ENCODE results near the gene NEIL1. TPM values are rescaled to one million over a fixed set of nuclear protein-coding genes. Genes with fewer than 3 reads are reported as not detected.

NEIL1 gene
- total RNA-seq, 2 experiments from 2014 or later = 99.5 to 159 TPM

- TF ChIP-seq, protein P1, sequence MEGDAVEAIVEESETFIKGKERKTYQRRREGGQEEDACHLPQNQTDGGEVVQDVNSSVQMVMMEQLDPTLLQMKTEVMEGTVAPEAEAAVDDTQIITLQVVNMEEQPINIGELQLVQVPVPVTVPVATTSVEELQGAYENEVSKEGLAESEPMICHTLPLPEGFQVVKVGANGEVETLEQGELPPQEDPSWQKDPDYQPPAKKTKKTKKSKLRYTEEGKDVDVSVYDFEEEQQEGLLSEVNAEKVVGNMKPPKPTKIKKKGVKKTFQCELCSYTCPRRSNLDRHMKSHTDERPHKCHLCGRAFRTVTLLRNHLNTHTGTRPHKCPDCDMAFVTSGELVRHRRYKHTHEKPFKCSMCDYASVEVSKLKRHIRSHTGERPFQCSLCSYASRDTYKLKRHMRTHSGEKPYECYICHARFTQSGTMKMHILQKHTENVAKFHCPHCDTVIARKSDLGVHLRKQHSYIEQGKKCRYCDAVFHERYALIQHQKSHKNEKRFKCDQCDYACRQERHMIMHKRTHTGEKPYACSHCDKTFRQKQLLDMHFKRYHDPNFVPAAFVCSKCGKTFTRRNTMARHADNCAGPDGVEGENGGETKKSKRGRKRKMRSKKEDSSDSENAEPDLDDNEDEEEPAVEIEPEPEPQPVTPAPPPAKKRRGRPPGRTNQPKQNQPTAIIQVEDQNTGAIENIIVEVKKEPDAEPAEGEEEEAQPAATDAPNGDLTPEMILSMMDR (conservative IDR thresholded peaks at IDR 0.05; ENCODE audit: low read length) = 0 out of 2 replicates have a peak, but pooled peaks have one; percentile 13
- no peak for TF ChIP-seq EZH2phosphoT487 (IDR thresholded peaks at IDR 0.05; ENCODE audit: borderline replicate concordance, low read depth, low read length)
- H2AFZ ChIP-seq (ENCODE audit: low read length) = no peak overlapping the region
- POLR2A ChIA-PET = no interaction called here
- intact Hi-C loops (cut with micrococcal nuclease; ENCODE audit: unreplicated experiment) = no loop called here
- no peak for DNase-seq (ENCODE audit: low spot score)
- no peak overlapping the region for H3K4me2 ChIP-seq (ENCODE audit: low read length)
- CTCF ChIA-PET (ENCODE audit: unreplicated experiment) = no interaction called here
- H3K9me3 ChIP-seq (ENCODE audit: low read length) = no peaks in the 10 kb centered on the region
- no peaks in the 10 kb centered on the region for H3K9me2 ChIP-seq (ENCODE audit: insufficient read depth, low read length)
- H3K4me3 ChIP-seq (ENCODE audit: low read depth, low read length, poor library complexity, severe bottlenecking) = no peak overlapping the region
- H3K4me1 ChIP-seq (ENCODE audit: insufficient read depth, low read length, poor library complexity, severe bottlenecking) = peaks cover 10% of the 10 kb centered on the region
- H3K36me3 ChIP-seq (ENCODE audit: insufficient read depth, low read length) = peaks cover 34% of the 10 kb centered on the region; the same call in 1 of the 2 replicates
- no peak overlapping the region for H3K27ac ChIP-seq (ENCODE audit: low read depth, low read length, poor library complexity, severe bottlenecking)
- no TSS peak for BruUV-seq (replicated peaks)
- H4K20me1 ChIP-seq (ENCODE audit: insufficient read depth, low read length) = no peaks in the 10 kb centered on the region
- no peaks in the 10 kb centered on the region for H3K79me2 ChIP-seq (ENCODE audit: insufficient read depth, low read depth, low read length)
Measured at GRCh38 chr15:75362642-75363249, 15.9 kb downstream of the NEIL1 start.

DNA sequence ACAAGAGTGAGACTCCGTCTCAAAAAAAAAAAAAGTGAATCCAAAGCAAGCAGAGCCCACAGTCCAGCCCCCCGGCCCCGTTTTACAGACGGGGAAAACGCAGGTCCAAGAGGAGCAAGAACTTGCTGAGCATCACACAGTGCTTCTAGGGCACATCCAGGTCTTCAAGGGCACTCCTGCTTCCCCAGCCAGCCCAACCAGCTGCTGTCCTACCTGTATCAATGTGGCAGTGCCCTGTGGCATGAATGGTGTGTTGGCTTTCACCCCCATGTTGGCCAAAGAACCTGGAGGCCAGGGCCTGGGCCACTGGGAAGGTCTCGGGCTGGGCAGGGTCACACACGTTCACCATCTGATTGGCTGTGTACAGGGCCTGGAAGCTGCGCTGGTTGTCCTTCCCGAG lies 16.9 kb downstream of the NEIL1 start:
- Histone ChIP-seq H3K4me3 (ENCODE audit: low read depth, low read length, poor library complexity, severe bottlenecking) (no peak overlapping the region), H3K4me1 (ENCODE audit: insufficient read depth, low read length, poor library complexity, severe bottlenecking) (peaks cover 10% of the 10 kb centered on the region), H4K20me1 (ENCODE audit: insufficient read depth, low read length) (no peaks in the 10 kb centered on the region), H3K9me2 (ENCODE audit: insufficient read depth, low read length) (no peaks in the 10 kb centered on the region), H2AFZ (ENCODE audit: low read length) (no peak overlapping the region), H3K4me2 (ENCODE audit: low read length) (no peak overlapping the region), H3K27ac (ENCODE audit: low read depth, low read length, poor library complexity, severe bottlenecking) (no peak overlapping the region), H3K36me3 (ENCODE audit: insufficient read depth, low read length) (peaks cover 26% of the 10 kb centered on the region; the same call in 1 of the 2 replicates), H3K79me2 (ENCODE audit: insufficient read depth, low read depth, low read length) (peaks cover under 1% of the 10 kb centered on the region; the same call in 1 of the 2 replicates), H3K9me3 (ENCODE audit: low read length) (no peaks in the 10 kb centered on the region)
- CTCF ChIA-PET (ENCODE audit: unreplicated experiment) = no interaction called here
- DNase-seq (ENCODE audit: low spot score) = no peak
- TF ChIP-seq, protein P1 (conservative IDR thresholded peaks at IDR 0.05; ENCODE audit: low read length) = no peak
- no peak for TF ChIP-seq EZH2phosphoT487 (IDR thresholded peaks at IDR 0.05; ENCODE audit: borderline replicate concordance, low read depth, low read length)
- POLR2A ChIA-PET = no interaction called here
- intact Hi-C loops (cut with micrococcal nuclease; ENCODE audit: unreplicated experiment) = no loop called here
- no TSS peak for BruUV-seq (replicated peaks)

- H3K4me1 ChIP-seq (ENCODE audit: insufficient read depth, low read length, poor library complexity, severe bottlenecking) = peaks cover 21% of the 10 kb centered on the region
- H2AFZ ChIP-seq (ENCODE audit: low read length) = no peak overlapping the region
- no peaks in the 10 kb centered on the region for H3K9me3 ChIP-seq (ENCODE audit: low read length)
- CTCF ChIA-PET (ENCODE audit: unreplicated experiment) = no interaction called here
- H4K20me1 ChIP-seq (ENCODE audit: insufficient read depth, low read length) = no peaks in the 10 kb centered on the region
- POLR2A ChIA-PET = no interaction called here
- DNase-seq (ENCODE audit: low spot score) = no peak
- H3K36me3 ChIP-seq (ENCODE audit: insufficient read depth, low read length) = peaks cover 28% of the 10 kb centered on the region; the same call in 1 of the 2 replicates
- BruUV-seq (replicated peaks) = no TSS peak
- H3K27ac ChIP-seq (ENCODE audit: low read depth, low read length, poor library complexity, severe bottlenecking) = no peak overlapping the region
- no peak overlapping the region for H3K4me3 ChIP-seq (ENCODE audit: low read depth, low read length, poor library complexity, severe bottlenecking)
- no peaks in the 10 kb centered on the region for H3K9me2 ChIP-seq (ENCODE audit: insufficient read depth, low read length)
- intact Hi-C loops (cut with micrococcal nuclease; ENCODE audit: unreplicated experiment) = no loop called here
- TF ChIP-seq, protein P1 (conservative IDR thresholded peaks at IDR 0.05; ENCODE audit: low read length) = no peak
- TF ChIP-seq EZH2phosphoT487 (IDR thresholded peaks at IDR 0.05; ENCODE audit: borderline replicate concordance, low read depth, low read length) = no peak
- no peak overlapping the region for H3K4me2 ChIP-seq (ENCODE audit: low read length)
- H3K79me2 ChIP-seq (ENCODE audit: insufficient read depth, low read depth, low read length) = peaks cover 9% of the 10 kb centered on the region; the same call in 1 of the 2 replicates
Measured at GRCh38 chr15:75364881-75365280, 18.0 kb downstream of the NEIL1 start.
